ENCODE data around the gene SLC17A7. TPM values are rescaled to one million over a fixed set of nuclear protein-coding genes. Genes with fewer than 3 reads are reported as not detected.

The SLC17A7 gene
- total RNA-seq, 1 experiment from 2014 or later = 7.0 TPM

DNA sequence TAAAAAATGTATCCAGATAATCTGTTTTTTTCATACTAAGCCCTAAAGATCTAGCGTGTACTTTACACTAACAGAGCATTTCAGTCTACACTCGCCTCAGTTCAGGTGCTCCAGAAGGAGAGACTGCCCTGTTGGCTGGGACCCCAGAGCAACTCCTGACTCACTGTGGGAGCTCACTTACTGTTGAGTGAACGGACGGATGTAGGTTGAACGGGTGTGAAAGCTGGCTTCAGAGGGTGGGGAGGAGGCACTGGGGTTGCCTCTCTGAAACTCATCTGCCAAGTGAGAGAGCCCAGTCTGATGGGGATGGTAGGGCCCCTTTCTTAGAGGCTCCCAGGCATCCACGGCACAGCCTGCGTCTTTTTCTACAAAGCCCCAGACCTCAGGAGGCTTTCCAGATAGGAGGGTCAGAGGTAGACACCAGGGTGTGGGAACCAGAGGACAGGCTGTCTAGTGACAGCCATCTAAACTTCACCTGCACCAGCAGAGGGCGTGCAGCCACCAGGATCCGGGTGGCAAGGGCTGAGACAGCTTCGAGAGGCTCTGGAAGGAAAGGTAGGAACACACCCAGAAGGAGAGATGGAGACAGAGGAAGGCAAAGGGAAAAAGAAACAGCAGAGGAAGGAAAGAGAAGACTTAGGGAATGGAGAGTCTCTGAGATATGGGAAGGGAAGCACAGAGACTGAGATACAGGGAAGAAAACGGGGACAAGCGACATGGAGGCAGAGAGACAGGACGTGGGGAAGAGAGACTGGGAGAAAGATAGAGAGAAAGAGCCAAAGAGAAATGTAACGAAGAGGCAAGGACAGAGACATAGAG is 49.5 kb downstream of the SLC17A7 start:
- in situ Hi-C loops (cut with HindIII; ENCODE audit: low sequenced_read_pairs) = no loop called here
- DNase-seq (ENCODE audit: low spot score) = peak; percentile 96

DNA sequence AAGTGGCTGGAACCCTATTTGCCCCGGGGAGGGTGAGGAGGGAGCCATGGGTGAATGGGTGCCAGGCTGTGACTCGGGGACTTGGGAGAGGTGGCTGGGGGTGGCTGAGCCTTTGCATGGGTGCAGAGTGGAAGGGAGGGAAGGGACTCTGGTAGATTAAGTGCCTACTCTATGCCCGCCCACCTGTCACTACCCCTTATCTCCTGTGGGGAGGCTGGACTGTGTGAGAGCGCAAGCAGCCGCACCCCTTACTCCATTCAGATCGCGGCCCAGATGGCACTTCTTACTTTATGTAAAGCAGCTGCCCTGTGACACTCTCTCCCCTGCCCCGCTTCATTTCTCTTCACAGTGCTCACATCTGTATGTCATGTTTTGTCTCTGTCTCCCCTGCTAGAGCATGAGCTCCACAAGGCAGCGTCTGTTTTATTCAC is 50.4 kb downstream of the SLC17A7 start:
- peak; percentile 15 for DNase-seq (ENCODE audit: low spot score)
- in situ Hi-C loops (cut with HindIII; ENCODE audit: low sequenced_read_pairs) = no loop called here

DNA sequence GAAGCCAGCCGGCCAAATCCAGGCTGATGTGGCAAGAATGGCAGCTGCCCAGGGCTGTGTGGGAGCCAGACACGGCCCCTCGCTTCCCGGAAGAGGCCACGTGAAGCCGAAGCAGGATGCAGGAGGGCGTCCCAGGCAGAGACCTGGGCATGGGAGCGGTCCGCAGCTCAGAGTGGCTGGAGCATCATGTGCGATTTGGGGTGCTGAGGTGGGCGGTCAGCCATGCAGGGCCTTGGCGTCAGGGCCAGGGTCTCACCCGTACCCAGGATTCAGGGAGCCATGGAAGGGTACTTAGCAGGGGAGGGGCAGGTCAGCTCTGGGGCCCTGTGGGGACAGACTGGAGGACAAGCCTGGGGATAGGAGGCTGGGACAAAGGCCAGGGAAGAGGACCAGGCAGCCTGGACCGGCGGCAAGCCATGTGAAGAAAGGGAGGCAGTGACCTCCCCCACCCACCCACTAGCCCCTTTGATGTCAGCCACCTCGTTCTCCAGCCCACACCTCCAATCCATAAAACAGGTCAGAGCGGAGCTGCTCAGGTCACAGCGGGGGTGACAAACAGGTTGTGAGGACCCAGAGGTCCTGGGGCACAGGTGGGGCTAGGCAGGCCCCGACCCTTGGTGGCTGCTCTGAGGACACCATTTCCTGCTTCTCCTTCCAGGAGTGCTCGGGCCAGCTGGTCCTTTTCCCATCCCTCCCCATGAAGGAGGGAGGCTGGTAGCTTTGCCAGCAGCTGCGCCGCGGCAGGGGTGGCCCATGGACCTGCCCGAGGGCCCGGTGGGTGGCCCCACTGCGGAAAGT is 51.0 kb downstream of the SLC17A7 start:
- peak; percentile 8 for DNase-seq (ENCODE audit: low spot score)
- in situ Hi-C loops (cut with HindIII; ENCODE audit: low sequenced_read_pairs) = no loop called here

DNA sequence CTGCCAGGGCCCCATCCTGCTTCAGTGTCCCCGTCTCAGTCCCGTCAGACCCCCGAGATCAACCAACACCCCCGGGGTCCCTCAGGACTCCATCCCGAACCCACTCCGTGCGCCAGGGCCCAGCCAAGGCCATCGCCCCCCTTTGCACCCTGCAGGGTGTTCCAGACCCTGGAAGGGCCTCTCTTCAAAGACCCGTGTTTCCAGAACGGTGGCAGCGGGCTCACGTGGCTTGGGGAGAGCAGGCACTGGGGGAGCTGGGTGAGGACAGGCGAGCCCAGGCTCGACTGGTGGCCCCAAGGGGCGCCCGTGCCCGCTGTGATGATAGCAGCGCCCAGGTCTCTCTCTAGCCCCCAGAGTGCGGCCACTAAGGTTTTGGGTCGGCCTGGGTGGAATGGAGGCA is 51.9 kb downstream of the SLC17A7 start:
- no peak for DNase-seq (ENCODE audit: low spot score)
- in situ Hi-C loops (cut with HindIII; ENCODE audit: low sequenced_read_pairs) = no loop called here

DNA sequence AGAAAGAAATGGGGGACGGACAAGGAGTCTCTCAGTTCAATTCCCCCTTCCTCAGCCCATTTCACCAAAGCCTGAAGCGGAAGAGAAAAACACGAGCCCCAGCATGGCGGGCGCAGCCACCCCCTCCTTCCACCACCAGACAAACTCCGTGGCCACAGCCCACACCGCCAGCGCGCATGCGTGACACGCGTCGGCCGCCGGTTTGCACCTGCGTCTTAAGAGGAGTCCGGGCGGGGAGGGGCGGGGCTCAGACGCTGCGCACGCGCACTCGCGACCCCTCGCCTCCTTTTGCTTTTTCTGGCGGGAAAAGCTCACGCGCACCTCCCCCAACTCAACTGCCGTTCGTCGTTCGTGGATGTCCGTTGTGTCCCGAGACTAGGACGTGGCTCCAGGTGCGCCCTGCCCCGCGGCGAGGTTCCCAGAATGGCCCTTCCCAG is 53.4 kb downstream of the SLC17A7 start, which contains the start of gene KASH5:
Gene KASH5, plus strand, starts transcription at position 314 of the 437 bp plus-strand sequence. CDS start 2,635 bp downstream, outside the sequence.
- in situ Hi-C loops (cut with HindIII; ENCODE audit: low sequenced_read_pairs) = no loop called here
- DNase-seq (ENCODE audit: low spot score) = peak; percentile 70

DNA sequence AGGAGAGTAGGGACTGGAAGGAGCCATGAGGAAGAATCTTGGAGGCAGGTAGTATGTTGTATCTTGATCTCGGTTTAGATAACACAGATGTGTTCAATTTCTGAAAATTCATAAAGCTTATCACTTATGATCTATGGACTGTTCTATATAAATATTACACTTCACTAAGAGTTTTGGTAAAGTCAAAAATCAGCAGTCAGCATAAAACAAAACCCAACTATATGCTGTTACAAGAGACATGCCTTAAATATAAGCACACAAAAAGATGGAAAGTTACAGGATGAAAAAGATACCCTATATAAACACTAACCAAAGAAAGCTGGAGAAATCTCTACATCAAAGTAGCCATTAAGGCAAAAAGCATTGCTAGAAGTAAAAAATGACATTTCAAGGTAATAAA is 57.7 kb downstream of the SLC17A7 start:
- DNase-seq (ENCODE audit: low spot score) = no peak
- in situ Hi-C loops (cut with HindIII; ENCODE audit: low sequenced_read_pairs) = no loop called here

DNA sequence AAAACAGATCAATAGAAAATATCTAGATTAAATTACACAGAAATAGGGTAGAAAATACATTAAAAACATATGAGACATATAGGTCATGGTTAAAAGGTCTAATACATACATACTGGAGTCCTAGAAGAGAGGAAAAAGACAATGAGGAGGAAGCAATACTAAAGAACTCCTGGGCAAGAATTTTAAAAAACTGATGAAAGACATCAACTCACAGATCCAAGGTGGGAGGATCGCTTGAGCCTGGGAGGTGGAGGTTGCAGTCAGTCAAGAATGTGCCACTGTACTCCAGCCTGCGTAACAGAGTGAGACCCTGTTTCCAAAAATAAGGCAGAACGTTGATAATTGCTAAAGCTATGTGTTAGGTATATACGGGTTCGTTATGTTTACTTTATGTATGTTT is 58.7 kb downstream of the SLC17A7 start:
- in situ Hi-C loops (cut with HindIII; ENCODE audit: low sequenced_read_pairs) = no loop called here
- no peak for DNase-seq (ENCODE audit: low spot score)

DNA sequence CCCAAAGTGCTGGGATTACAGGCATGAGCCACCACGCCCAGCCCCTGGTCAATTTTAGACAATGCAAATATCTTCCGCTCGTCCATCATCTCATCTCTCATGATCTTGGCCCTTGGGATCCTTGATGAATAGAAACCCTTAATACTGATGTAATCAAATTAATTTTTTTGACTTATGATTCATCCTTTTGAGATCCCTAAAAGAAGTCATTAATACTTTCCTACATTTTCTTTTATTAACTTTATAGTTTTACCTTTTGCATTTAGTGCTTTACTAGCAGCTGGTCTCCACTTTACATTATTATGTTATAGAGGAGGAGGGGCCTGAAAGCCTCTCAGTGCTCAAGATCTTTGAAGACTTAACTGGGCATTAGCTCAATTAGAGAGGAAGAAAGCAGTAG is 60.9 kb downstream of the SLC17A7 start:
- DNase-seq (ENCODE audit: low spot score) = no peak
- in situ Hi-C loops (cut with HindIII; ENCODE audit: low sequenced_read_pairs) = no loop called here

Other genes starting within 250 kb of the SLC17A7 start
- gene SLC6A16, start 116.3 kb downstream of the SLC17A7 start, total RNA-seq (2014; rRNA removed; shearing (Covaris generic)) = 6.6 TPM in 1 of 2 replicates, not detected in the other
- not detected in 2 replicates for gene CD37, start 106.1 kb downstream of the SLC17A7 start, total RNA-seq (2014; rRNA removed; shearing (Covaris generic))
- 30.2 and 33.2 TPM in 2 replicates for gene TEAD2, start 79.1 kb downstream of the SLC17A7 start, total RNA-seq (2014; rRNA removed; shearing (Covaris generic))
- 6.2 and 7.3 TPM in 2 replicates for gene DKKL1, start 77.7 kb downstream of the SLC17A7 start, total RNA-seq (2014; rRNA removed; shearing (Covaris generic))
- not detected in 2 replicates for gene KASH5, start 53.3 kb downstream of the SLC17A7 start, total RNA-seq (2014; rRNA removed; shearing (Covaris generic))
- gene PTH2, start 18.1 kb downstream of the SLC17A7 start, total RNA-seq (2014; rRNA removed; shearing (Covaris generic)) = not detected in 2 replicates
- gene GFY, start 16.1 kb downstream of the SLC17A7 start, total RNA-seq (2014; rRNA removed; shearing (Covaris generic)) = 0.55 and 1.3 TPM in 2 replicates
- gene PIH1D1, start 10.3 kb upstream of the SLC17A7 start, total RNA-seq (2014; rRNA removed; shearing (Covaris generic)) = 148 and 183 TPM in 2 replicates
- gene ALDH16A1, start 11.7 kb upstream of the SLC17A7 start, total RNA-seq (2014; rRNA removed; shearing (Covaris generic)) = 50.9 and 65.6 TPM in 2 replicates
- 0.74 TPM in 1 of 2 replicates, not detected in the other for gene FLT3LG, start 32.7 kb upstream of the SLC17A7 start, total RNA-seq (2014; rRNA removed; shearing (Covaris generic))
- gene RPL13A, start 46.1 kb upstream of the SLC17A7 start, total RNA-seq (2014; rRNA removed; shearing (Covaris generic)) = 2,624 and 3,787 TPM in 2 replicates
- 2,371 and 2,995 TPM in 2 replicates for gene RPS11, start 54.9 kb upstream of the SLC17A7 start, total RNA-seq (2014; rRNA removed; shearing (Covaris generic))
- gene FCGRT, start 71.1 kb upstream of the SLC17A7 start, total RNA-seq (2014; rRNA removed; shearing (Covaris generic)) = 29.8 and 35.9 TPM in 2 replicates
- 0.74 and 10.8 TPM in 2 replicates for gene RCN3, start 86.5 kb upstream of the SLC17A7 start, total RNA-seq (2014; rRNA removed; shearing (Covaris generic))
- 69.6 and 97.3 TPM in 2 replicates for gene NOSIP, start 139.0 kb upstream of the SLC17A7 start, total RNA-seq (2014; rRNA removed; shearing (Covaris generic))
- gene PRRG2, start 139.8 kb upstream of the SLC17A7 start, total RNA-seq (2014; rRNA removed; shearing (Covaris generic)) = 1.9 TPM in 1 of 2 replicates, not detected in the other
- gene PRR12, start 149.7 kb upstream of the SLC17A7 start, total RNA-seq (2014; rRNA removed; shearing (Covaris generic)) = 0.49 and 3.0 TPM in 2 replicates
- gene RRAS, start 198.6 kb upstream of the SLC17A7 start, total RNA-seq (2014; rRNA removed; shearing (Covaris generic)) = 116 and 140 TPM in 2 replicates
- 22.3 and 25.2 TPM in 2 replicates for gene SCAF1, start 200.7 kb upstream of the SLC17A7 start, total RNA-seq (2014; rRNA removed; shearing (Covaris generic))
- gene IRF3, start 224.3 kb upstream of the SLC17A7 start, total RNA-seq (2014; rRNA removed; shearing (Covaris generic)) = 56.7 and 59.6 TPM in 2 replicates
- 8.1 and 13.9 TPM in 2 replicates for gene BCL2L12, start 224.4 kb upstream of the SLC17A7 start, total RNA-seq (2014; rRNA removed; shearing (Covaris generic))
- gene PRMT1, start 235.7 kb upstream of the SLC17A7 start, total RNA-seq (2014; rRNA removed; shearing (Covaris generic)) = 633 and 640 TPM in 2 replicates
- 1.1 and 1.7 TPM in 2 replicates for gene ADM5, start 248.1 kb upstream of the SLC17A7 start, total RNA-seq (2014; rRNA removed; shearing (Covaris generic))
- 38.8 and 54.5 TPM in 2 replicates for gene CPT1C, start 249.6 kb upstream of the SLC17A7 start, total RNA-seq (2014; rRNA removed; shearing (Covaris generic))

Measured in G401 (cell line).